Neutrophil (primary cell): ENCODE measurements around the gene SSR1.

ENCODE experiments used
- H3K27ac ChIP-seq: fragments of 200-600 bp; sonication (generic); 2 replicates; pipeline ENCODE4 v1.5.1; 2016; ENCODE audit warnings: mild to moderate bottlenecking, moderate library complexity
- H3K27me3 ChIP-seq: fragments of 200-600 bp; sonication (generic); 2 replicates; pipeline ENCODE4 v1.6.0; 2016; ENCODE audit warnings: mild to moderate bottlenecking
- H3K36me3 ChIP-seq: fragments of 200-600 bp; sonication (generic); 2 replicates; pipeline ENCODE4 v1.5.1; 2017
- H3K4me1 ChIP-seq, 2 experiments: fragments of 200-600 bp in 1 of 2; sonication (generic) in 1 of 2; 1 replicate in 1 of 2; 2 replicates in 1 of 2; pipeline versions ENCODE4 v1.5.1 to v1.6.1; 2013 to 2016; ENCODE audit warnings: low read depth in 1 of 2, low read length in 1 of 2, mild to moderate bottlenecking in 1 of 2, moderate library complexity in 1 of 2; ENCODE audit not compliant: control insufficient read depth in 1 of 2, insufficient read depth in 1 of 2
- H3K4me3 ChIP-seq, 2 experiments: fragments of 200-600 bp in 1 of 2; sonication (generic) in 1 of 2; 1 replicate in 1 of 2; 2 replicates in 1 of 2; pipeline ENCODE4 v1.5.1; 2013 to 2016; ENCODE audit warnings: low read depth in 1 of 2, low read length in 1 of 2, mild to moderate bottlenecking in 1 of 2, moderate library complexity in 1 of 2
- H3K9me3 ChIP-seq: fragments of 200-600 bp; sonication (generic); 2 replicates; pipeline ENCODE4 v1.5.1; 2016
- TF ChIP-seq, protein P1 (sequence below): fragments of 200-600 bp; sonication (generic); IDR thresholded peaks from 2 replicates; pipeline ENCODE4 v1.5.1; 2016; ENCODE audit warnings: antibody characterized with exemption

The SSR1 gene

DNA sequence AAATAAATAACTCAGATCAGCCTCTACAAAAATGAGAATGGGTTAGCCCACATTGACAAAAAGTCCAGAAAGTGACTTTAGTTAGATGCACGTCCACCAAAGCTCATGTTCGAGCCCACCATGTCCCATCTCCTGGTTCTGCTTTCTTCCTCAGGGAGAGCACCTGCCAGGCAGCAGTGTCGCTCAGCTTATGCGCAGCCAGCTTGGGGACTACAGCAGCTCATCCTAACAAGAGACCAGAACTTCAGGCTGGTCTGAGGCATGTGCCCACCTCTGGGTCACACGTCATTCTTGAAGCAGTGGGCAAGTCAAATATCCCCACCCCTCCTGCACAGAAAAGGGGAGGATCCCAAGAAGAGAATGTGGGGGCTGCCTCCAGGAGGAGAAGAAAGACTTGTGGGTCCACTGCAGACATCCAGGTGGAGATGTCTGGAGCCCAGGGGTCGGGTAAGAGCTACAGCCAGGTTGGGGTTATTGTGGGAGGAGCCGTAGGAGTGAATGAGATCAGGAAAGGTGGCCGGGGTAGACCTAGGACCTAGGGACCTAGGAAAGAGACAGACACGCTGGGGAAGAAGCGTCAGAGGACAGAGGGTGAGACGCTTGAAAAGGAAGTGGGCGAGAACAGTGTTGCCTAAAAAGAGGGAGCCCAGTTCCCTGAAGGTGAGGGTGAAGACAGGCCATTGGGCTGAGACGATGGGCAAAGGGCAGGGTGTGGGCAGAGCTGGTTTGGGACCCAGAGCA lies 52.5 kb downstream of the SSR1 start:
- H3K36me3 ChIP-seq, result no peaks in the 10 kb centered on the region
- H3K9me3 ChIP-seq, result no peaks in the 10 kb centered on the region
- peak overlapping the region; percentile 67 to 77 for H3K4me3 ChIP-seq
- peak overlapping the region; percentile 93 for H3K27ac ChIP-seq
- TF ChIP-seq, protein P1, sequence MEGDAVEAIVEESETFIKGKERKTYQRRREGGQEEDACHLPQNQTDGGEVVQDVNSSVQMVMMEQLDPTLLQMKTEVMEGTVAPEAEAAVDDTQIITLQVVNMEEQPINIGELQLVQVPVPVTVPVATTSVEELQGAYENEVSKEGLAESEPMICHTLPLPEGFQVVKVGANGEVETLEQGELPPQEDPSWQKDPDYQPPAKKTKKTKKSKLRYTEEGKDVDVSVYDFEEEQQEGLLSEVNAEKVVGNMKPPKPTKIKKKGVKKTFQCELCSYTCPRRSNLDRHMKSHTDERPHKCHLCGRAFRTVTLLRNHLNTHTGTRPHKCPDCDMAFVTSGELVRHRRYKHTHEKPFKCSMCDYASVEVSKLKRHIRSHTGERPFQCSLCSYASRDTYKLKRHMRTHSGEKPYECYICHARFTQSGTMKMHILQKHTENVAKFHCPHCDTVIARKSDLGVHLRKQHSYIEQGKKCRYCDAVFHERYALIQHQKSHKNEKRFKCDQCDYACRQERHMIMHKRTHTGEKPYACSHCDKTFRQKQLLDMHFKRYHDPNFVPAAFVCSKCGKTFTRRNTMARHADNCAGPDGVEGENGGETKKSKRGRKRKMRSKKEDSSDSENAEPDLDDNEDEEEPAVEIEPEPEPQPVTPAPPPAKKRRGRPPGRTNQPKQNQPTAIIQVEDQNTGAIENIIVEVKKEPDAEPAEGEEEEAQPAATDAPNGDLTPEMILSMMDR, result no peak
- peaks cover 38 to 51% of the 10 kb centered on the region in 2 experiments for H3K4me1 ChIP-seq
- H3K27me3 ChIP-seq, result no peaks in the 10 kb centered on the region

DNA sequence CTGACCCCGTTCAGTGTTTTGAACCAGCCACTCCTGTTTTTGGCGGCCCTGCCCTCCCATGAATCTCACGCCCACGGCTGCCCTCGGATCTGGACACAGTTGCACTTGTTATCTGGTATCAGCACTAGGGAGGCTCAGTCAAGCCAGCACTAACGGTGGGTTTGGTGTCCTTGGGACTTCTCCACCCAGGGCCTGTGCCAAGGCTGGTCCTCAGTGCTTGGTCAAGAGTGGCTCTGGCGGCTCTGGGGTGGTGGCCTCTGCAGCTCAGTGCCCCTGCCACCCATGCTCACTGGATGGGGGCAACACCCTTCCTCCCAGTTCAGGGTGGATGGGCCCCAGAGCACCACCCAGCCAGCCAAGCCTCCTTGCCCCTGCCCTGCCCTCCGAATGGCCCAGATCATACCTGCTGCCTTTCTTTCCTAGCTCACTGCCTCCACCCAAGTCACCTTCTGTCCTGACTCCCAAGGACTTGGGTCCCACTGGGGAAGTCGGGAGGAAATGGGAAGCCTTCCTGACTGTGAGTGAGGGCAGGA lies 54.7 kb downstream of the SSR1 start:
- H3K27me3 ChIP-seq, result no peaks in the 10 kb centered on the region
- H3K36me3 ChIP-seq, result no peaks in the 10 kb centered on the region
- no peaks in the 10 kb centered on the region for H3K9me3 ChIP-seq
- no peak overlapping the region for H3K4me3 ChIP-seq
- H3K27ac ChIP-seq, result no peak overlapping the region
- TF ChIP-seq, protein P1, result no peak
- peaks cover 46 to 56% of the 10 kb centered on the region in 2 experiments for H3K4me1 ChIP-seq

DNA sequence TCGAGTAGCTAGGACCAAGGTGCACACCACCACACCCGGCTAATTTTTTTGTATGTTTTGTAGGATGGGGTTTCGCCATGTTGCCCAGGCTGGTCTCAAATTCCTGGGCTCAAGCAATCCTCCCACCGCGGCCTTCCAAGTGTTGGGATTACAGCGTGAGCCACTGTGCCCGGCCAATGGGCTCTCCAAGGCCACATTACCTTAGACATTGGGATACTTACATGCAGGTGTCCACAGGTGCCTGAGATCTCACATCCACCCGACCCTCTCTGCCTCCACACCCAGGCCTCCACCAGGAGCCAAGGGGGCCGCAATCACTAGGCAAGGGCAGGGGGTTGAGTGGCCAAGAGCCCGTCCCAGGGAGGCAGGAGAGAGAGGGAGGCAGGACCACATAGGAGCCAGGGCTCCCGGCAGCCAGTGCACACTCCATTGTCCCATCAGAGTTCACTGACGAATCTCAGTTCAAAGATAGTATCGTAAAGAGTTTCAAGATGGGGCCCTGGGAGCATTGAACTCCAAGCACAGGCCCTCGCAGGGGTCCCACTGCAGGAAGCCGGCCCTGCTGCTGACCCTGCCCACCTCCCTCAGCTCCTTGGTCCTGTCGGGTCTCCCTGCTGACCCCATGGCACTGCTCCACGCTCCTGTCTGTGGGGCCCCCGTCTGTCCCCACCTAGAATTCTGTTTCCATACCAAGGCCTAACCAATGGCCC lies 55.3 kb downstream of the SSR1 start:
- peaks cover 40 to 50% of the 10 kb centered on the region in 2 experiments for H3K4me1 ChIP-seq
- TF ChIP-seq, protein P1, result no peak
- H3K4me3 ChIP-seq, result no peak overlapping the region
- H3K36me3 ChIP-seq, result no peaks in the 10 kb centered on the region
- no peaks in the 10 kb centered on the region for H3K27me3 ChIP-seq
- H3K27ac ChIP-seq, result no peak overlapping the region
- H3K9me3 ChIP-seq, result no peaks in the 10 kb centered on the region

DNA sequence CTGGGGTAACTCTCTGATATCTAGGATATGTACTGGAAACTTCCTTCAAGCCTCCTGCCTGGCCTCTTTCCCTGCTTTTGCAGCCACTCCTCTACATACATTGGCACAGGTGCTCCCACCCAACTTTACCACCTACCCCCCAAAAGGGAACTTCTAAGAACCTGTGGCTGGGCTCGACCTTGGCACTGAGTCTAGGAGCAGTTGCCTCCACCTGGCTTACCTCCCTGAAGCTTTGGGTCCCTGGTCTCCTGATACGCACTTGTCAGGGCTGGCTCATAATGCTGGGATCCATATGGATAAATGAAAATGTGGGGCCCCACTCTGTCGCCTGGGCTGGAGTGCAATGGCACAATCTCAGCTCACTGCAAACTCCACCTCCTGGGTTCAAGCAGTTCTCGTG lies 56.2 kb downstream of the SSR1 start:
- Histone ChIP-seq H3K4me3 (no peak overlapping the region), H3K27me3 (no peaks in the 10 kb centered on the region), H3K36me3 (peaks cover 4% of the 10 kb centered on the region), H3K9me3 (no peaks in the 10 kb centered on the region), H3K4me1 (peaks cover 31 to 41% of the 10 kb centered on the region in 2 experiments), H3K27ac (no peak overlapping the region)
- TF ChIP-seq, protein P1, result no peak

DNA sequence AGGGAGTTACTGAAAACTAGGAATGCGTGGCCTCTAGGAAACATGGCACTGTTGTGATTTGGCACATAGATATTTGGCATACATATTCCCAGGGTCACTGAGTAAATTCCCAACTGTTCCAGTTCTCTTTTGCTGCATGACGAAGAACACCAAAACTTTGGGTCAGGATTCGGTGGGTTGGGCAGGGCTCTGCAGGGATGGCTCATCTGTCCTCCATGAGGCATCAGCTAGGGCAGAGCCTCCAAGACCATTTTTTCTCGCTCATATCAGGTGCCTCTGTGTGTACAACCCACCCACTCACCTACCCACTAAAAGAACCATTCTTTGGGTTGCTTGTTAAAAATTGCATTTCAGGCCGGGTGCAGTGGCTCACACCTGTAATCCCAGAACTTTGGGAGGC lies 57.1 kb downstream of the SSR1 start:
- Histone ChIP-seq H3K4me3 (no peak overlapping the region), H3K27ac (peak overlapping the region; percentile 82), H3K36me3 (peaks cover 5% of the 10 kb centered on the region), H3K27me3 (no peaks in the 10 kb centered on the region), H3K4me1 (peaks cover 25 to 32% of the 10 kb centered on the region in 2 experiments), H3K9me3 (no peaks in the 10 kb centered on the region)
- TF ChIP-seq, protein P1, result no peak
